Large intestine (tissue), 3 donors: ENCODE measurements around the gene PEX10. TPM values are rescaled to one million over a fixed set of nuclear protein-coding genes. Genes with fewer than 3 reads are reported as not detected.
A peak's percentile ranks its signal among the peaks of the same experiment; 100 is the strongest.

Source experiments
- DNase-seq, 2 donors: peaks; one replicate each; pipeline versions ENCODE4 v3.0.0 to v3.0.0-alpha.2; 2013
- H3K27ac ChIP-seq: one replicate; pipeline ENCODE4 v1.5.1; 2013; ENCODE audit warnings: low read length
- H3K27me3 ChIP-seq: 2 replicates; pipeline ENCODE4 v1.6.1; 2013; ENCODE audit warnings: low read length; ENCODE audit not compliant: control insufficient read depth, insufficient read depth
- H3K36me3 ChIP-seq: 2 replicates; pipeline ENCODE4 v1.6.1; 2013; ENCODE audit warnings: low read length; ENCODE audit not compliant: control insufficient read depth, insufficient read depth
- H3K4me1 ChIP-seq: one replicate; pipeline ENCODE4 v1.6.1; 2013; ENCODE audit warnings: low read length; ENCODE audit not compliant: control insufficient read depth, insufficient read depth
- H3K4me3 ChIP-seq: one replicate; pipeline ENCODE4 v1.5.1; 2013; ENCODE audit warnings: low read length
- H3K9me3 ChIP-seq: one replicate; pipeline ENCODE4 v1.6.1; 2013; ENCODE audit warnings: mild to moderate bottlenecking, low read depth, low read length, moderate library complexity; ENCODE audit not compliant: control insufficient read depth
- whole genome bisulfite sequencing: methylation state at CpG from one replicate; pipeline ENCODE4 v1.1.5; 2013; ENCODE audit warnings: low lambda C conversion rate; ENCODE audit not compliant: insufficient coverage; 5-methylcytosine and 5-hydroxymethylcytosine counted together
- polyA plus RNA-seq: library from polyadenylated mRNA; unstranded; fragments of 120-200 nt; gene quantifications from one replicate; pipeline ENCODE4 v1.2.1, GENCODE V29; 2013

The PEX10 gene
- polyA plus RNA-seq, 1 donor: 20.5 TPM

DNA sequence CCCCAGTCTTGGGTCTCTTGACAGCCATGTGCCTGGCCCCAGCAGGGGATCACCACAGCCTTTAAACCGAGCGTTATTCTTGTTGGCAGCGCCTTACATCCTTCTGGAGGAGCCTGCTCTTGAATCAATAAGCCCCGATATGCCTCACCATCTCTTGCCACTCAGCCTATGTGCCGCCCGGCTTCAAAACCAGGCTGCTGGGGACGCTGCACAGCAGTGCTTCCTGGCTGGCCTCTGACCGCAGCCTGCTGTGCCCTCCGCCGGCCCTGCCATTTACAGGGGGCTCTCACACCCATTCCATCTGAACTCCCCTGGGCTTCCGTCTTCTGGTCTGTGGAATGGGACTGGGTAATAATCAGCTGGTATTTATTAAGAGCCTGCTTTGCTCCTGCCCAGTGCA, 3.0 kb upstream of the PEX10 start:
- peaks cover 2% of the 10 kb centered on the region for H3K36me3 ChIP-seq

DNA sequence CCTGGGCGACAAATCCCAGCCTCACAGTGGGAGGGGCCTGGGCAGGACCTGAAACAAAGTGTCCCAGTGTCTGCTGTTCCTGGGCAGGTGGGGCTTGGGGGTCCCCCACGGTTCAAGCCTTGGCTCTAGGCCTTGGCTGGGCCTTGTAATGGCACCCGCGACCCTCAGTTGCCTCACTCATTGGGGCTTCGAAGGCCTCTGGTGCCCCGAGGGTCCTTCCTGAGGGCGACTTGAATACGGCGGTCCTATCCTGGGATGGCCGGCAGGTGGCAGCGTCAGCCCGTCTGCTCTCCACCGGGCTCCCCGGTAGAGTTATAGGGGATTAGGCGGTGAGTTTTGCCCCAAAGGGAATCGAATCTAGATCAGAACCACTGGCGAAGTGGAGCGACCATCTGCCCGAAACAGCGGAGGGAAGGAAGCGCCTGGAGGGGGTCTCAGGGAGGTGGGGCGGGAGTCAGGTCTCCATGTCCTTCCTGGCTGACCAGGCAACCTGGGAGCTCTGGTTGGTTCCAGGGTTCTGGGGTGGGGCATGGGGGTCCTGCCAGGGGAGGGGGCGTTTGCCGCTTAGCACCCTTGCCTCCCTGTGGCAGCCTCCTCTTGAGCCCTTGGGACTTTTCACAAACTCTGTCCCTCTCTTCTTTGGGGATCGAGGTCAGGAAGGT, 2.1 kb upstream of the PEX10 start:
- peak; percentile 58 to 77 for DNase-seq
- H3K27ac ChIP-seq: peak overlapping the region; percentile 99
- peaks cover 5% of the 10 kb centered on the region for H3K36me3 ChIP-seq
- peaks cover 32% of the 10 kb centered on the region for H3K4me1 ChIP-seq
- peaks cover 23% of the 10 kb centered on the region for H3K27me3 ChIP-seq
- H3K9me3 ChIP-seq: peaks cover 5% of the 10 kb centered on the region
- no CpG with 5 or more reads among the region's 25 CpGs for WGBS
- H3K4me3 ChIP-seq: no peak overlapping the region

More for the DNA sequence above, 3.0 kb upstream of the PEX10 start:
- peaks cover 5% of the 10 kb centered on the region for H3K9me3 ChIP-seq
- peaks cover 32% of the 10 kb centered on the region for H3K4me1 ChIP-seq
- peaks cover 31% of the 10 kb centered on the region for H3K27me3 ChIP-seq
- no CpG with 5 or more reads among the region's 11 CpGs for WGBS
- no peak overlapping the region for H3K4me3 ChIP-seq
- no peak overlapping the region for H3K27ac ChIP-seq
- no peak for DNase-seq

DNA sequence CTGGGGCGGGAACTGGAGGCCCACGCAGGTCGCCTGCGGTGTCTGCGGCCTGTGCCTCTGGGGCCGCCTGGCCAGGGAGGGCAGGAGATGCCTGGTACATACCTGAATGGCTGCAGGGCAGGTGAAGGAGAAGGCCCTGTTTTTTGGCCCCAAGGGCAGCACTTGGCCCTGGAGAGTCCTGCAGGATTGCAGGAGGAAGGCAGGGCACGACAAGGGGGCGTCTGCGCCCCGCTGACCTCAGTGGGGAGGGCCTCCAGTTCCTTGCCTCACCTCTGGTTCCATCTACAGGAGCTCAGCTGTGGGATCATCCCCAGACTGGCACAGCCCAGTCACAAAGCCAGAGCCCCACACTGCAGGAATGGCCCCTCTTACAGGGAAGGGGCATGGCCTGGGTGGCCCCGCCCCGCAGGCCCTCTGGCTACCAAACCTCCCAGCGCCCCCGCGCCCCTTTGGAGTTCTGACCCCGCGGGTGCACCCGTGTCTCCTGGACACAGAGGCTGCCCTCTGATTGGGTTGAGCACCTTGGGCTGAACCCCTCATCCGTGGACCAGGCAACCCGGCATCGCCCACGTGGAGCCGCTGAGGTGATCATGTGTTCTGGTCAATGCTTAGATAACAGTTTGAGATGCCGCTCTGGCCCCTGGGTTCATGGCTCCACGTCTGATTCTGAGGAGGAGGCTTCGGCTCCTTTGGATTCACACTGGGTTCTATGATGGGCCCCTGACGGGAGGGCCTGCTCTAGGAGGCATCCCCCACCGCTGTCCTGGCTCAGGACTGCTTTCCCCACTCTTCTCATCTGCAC, 1.3 kb upstream of the PEX10 start:
- peak; percentile 24 to 66 for DNase-seq
- WGBS: no CpG with 5 or more reads among the region's 28 CpGs
- peak overlapping the region; percentile 66 for H3K4me3 ChIP-seq
- peaks cover 32% of the 10 kb centered on the region for H3K4me1 ChIP-seq
- peaks cover 15% of the 10 kb centered on the region for H3K27me3 ChIP-seq
- peaks cover 5% of the 10 kb centered on the region for H3K9me3 ChIP-seq
- peak overlapping the region; percentile 99 for H3K27ac ChIP-seq
- peaks cover 8% of the 10 kb centered on the region for H3K36me3 ChIP-seq

DNA sequence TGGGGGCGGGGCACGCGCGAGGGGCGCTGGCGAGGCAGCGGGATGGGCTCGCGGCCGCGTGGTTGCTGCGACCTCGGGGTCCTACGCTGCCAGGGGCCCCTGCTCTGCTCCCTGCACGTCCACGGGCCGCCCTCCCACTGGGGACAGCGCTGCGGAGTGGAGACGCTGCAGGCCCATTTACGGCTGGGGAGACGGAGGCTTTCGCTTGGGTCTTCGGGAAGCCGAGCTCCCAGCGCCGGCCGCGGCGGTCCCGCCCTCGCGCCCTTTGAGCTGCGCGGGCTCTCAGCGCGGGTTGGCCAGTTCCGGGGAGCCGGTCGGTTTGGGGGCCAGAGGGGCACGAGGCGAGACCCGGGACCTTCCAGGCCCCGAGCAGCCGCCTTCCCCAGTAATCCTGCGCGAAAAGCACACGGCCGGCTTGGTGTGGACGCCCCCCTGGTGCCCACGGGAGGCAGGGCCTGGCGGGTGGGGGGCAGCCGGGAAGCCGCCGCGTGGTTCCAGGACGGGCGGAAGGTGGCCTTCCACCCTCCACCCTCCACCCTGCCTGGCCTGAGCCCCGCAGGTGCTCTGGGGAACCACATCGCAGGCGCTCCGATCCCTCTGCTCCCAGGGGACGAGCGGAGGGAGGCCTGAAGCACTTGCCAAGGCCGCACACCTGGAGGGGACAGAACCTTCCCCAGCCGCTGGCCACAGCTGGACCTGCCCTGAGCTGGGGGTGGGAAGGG, 570 bp upstream of the PEX10 start:
- Histone ChIP-seq H3K27me3 (peaks cover 8% of the 10 kb centered on the region), H3K9me3 (peaks cover 5% of the 10 kb centered on the region), H3K4me3 (peak overlapping the region; percentile 66), H3K36me3 (peaks cover 14% of the 10 kb centered on the region), H3K27ac (peak overlapping the region; percentile 99), H3K4me1 (peaks cover 32% of the 10 kb centered on the region)
- WGBS: no CpG with 5 or more reads among the region's 66 CpGs
- DNase-seq: peak; percentile 80 to 94

DNA sequence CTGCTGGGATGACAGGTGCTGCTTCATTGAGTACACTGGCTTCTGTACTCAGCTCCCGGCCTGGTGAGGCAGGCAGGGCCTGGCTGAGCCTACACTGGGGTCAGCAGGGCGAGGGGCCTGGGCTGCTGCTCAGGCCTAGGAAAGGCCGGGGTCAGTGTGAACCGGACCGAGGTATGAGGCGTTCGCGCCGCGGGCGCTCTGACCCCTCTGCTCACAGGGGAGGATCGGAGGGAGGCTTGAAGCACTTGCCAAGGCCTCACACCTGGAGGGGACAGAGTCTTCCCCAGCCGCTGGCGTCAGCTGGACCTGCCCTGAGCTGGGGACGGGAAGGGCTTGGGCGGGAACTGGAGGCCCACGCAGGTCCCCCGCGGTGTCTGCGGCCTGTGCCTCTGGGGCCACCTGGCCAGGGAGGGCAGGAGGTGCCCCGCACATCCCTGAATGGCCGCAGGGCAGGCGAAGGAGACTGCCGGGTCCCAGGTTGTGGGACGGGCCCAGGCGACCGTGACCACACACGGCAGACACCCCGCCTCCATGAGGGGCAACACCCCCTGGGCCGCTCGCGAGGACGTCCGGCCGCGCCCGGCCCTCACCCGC, 466 bp downstream of the PEX10 start:
- Histone ChIP-seq H3K9me3 (peaks cover 5% of the 10 kb centered on the region), H3K4me1 (peaks cover 32% of the 10 kb centered on the region), H3K27ac (peak overlapping the region; percentile 76), H3K4me3 (peak overlapping the region; percentile 73), H3K27me3 (no peaks in the 10 kb centered on the region), H3K36me3 (peaks cover 23% of the 10 kb centered on the region)
- peak; percentile 42 to 64 for DNase-seq
- WGBS: no CpG with 5 or more reads among the region's 38 CpGs

DNA sequence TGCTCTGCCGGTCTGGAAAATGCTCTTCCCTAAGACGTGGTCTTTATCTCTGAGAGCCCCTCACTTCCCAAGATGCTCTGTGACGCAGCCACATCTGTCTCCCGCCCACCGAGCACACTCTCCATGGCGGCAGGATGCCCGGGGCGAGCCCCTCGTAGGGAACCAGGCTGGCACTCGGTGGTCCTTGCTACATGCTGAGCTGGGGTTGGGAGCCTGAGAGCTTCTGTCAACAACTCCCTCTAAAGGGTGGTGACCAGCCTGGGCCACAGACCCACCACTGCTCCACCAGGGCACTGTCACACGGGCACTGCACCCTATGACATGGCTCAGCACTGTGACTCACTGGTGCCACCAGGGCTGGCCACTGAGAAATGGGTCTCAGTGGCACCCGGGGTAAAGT, 2.6 kb downstream of the PEX10 start:
- Histone ChIP-seq H3K4me1 (peaks cover 22% of the 10 kb centered on the region), H3K4me3 (no peak overlapping the region), H3K9me3 (peaks cover 5% of the 10 kb centered on the region), H3K27ac (no peak overlapping the region), H3K36me3 (peaks cover 43% of the 10 kb centered on the region), H3K27me3 (no peaks in the 10 kb centered on the region)
- WGBS: no CpG with 5 or more reads among the region's 12 CpGs
- DNase-seq: no peak

DNA sequence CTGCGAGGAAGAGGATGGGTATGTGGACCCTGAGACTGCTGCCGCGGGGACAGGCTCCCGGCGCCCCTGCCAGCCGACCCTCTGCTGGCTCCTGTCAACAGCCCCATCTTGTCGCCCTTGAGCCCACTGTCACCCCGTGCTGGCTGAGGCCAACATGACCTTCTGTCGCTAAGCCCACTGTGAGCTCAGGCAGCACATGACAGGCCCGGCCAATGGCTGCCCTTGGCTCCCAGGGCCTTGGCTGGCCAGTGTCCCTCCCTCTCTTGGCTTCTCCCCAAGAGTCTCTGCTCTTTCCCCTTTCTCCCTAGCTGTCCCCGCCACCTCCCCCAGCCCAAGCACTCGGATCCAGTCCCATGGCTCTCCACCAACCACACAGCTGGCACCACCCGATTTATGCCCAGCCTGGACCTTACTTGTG, 3.5 kb downstream of the PEX10 start:
- WGBS: no CpG with 5 or more reads among the region's 13 CpGs

DNA sequence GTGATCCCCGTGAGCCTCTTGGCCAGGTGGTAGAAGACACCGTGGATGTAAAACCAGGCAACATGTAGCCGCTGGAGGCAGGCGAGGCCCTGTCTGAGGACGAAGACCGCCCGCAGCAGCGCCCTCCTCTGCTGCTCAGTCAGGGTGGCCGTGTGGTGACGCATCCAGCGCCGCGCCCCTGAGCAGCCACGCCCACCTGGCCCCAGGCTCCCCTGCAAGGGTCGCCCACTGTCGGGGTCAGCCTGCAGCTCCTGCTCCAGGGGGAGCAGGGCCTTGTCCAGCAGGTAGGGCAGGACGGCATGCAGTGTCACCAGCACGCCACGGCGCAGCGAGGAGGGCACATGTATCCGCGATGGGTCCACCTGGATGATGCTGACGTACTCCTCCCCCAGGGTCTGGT, 3.9 kb downstream of the PEX10 start:
- peaks cover 56% of the 10 kb centered on the region for H3K36me3 ChIP-seq

More for the DNA sequence above, 3.5 kb downstream of the PEX10 start:
- Histone ChIP-seq H3K4me1 (peaks cover 15% of the 10 kb centered on the region), H3K36me3 (peaks cover 52% of the 10 kb centered on the region), H3K9me3 (peaks cover 5% of the 10 kb centered on the region), H3K27me3 (no peaks in the 10 kb centered on the region), H3K4me3 (no peak overlapping the region), H3K27ac (no peak overlapping the region)
- no peak for DNase-seq

DNA sequence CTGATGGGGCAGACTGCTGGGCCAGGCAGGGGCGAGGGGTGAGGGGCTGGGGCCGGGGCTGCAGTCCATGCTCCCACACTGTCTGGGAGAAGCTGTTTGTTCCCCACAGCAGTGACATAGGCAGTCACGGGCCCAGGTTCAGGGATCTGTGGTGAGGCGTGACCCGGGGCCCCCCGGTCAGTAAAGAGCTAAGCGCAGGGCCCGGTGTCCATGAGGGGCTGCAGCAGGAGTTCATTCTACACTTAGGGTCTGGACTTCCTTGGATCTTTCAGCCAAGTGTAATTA, 4.4 kb downstream of the PEX10 start:
- no CpG with 5 or more reads among the region's 8 CpGs for WGBS
- peaks cover 61% of the 10 kb centered on the region for H3K36me3 ChIP-seq

More for the DNA sequence above, 3.9 kb downstream of the PEX10 start:
- no peak for DNase-seq
- Histone ChIP-seq H3K4me3 (no peak overlapping the region), H3K9me3 (peaks cover 5% of the 10 kb centered on the region), H3K4me1 (peaks cover 11% of the 10 kb centered on the region), H3K27ac (no peak overlapping the region), H3K27me3 (no peaks in the 10 kb centered on the region)
- WGBS: no CpG with 5 or more reads among the region's 24 CpGs

More for the DNA sequence above, 4.4 kb downstream of the PEX10 start:
- Histone ChIP-seq H3K9me3 (peaks cover 5% of the 10 kb centered on the region), H3K4me1 (peaks cover 7% of the 10 kb centered on the region), H3K27me3 (no peaks in the 10 kb centered on the region), H3K27ac (no peak overlapping the region), H3K4me3 (no peak overlapping the region)
- DNase-seq: no peak
